ENCODE measurements around the gene CYTH3.

GRCh38 chr7:6164010-6164409 is 108.4 kb downstream of the CYTH3 start:
- TF ChIP-seq POLR2A (IDR thresholded peaks at IDR 0.05) (no peak), CTCF (IDR thresholded peaks at IDR 0.05) (no peak), EP300 (IDR thresholded peaks at IDR 0.05) (no peak)

Data from ovary (tissue), 3 donors.